Neural progenitor cell (in vitro differentiated cells): ENCODE results near the gene KCNC1. TPM values are rescaled to one million over a fixed set of nuclear protein-coding genes. Genes with fewer than 3 reads are reported as not detected.

ENCODE experiments used
- DNase-seq: peaks from one replicate; pipeline ENCODE4 v3.0.0-alpha.2; 2016; ENCODE audit warnings: low spot score
- H2AFZ ChIP-seq: fragments of 200-600 bp; sonication (generic); replicated peaks from 2 replicates; pipeline ENCODE4 v1.6.1; 2016; ENCODE audit warnings: antibody characterized with exemption
- H3F3A ChIP-seq: fragments of 200-600 bp; sonication (generic); 2 replicates; pipeline ENCODE4 v1.6.1; 2016; ENCODE audit warnings: antibody characterized with exemption, low read depth
- H3K27ac ChIP-seq: fragments of 200-600 bp; sonication (generic); 2 replicates; pipeline ENCODE4 v1.5.1; 2016; ENCODE audit warnings: mild to moderate bottlenecking
- H3K27me3 ChIP-seq: fragments of 200-600 bp; sonication (generic); 2 replicates; pipeline ENCODE4 v1.6.1; 2016; ENCODE audit warnings: mild to moderate bottlenecking, moderate library complexity
- H3K36me3 ChIP-seq: fragments of 200-600 bp; sonication (generic); 2 replicates; pipeline ENCODE4 v1.5.1; 2016
- H3K4me1 ChIP-seq: fragments of 200-600 bp; sonication (generic); 2 replicates; pipeline ENCODE4 v1.6.1; 2016; ENCODE audit warnings: mixed run types
- H3K4me2 ChIP-seq: fragments of 200-600 bp; sonication (generic); 2 replicates; pipeline ENCODE4 v1.6.1; 2016
- H3K4me3 ChIP-seq: fragments of 200-600 bp; sonication (generic); 2 replicates; pipeline ENCODE4 v1.5.1; 2016
- H3K79me2 ChIP-seq: fragments of 200-600 bp; sonication (generic); 2 replicates; pipeline ENCODE4 v1.6.1; 2016; ENCODE audit warnings: low read depth
- H3K9ac ChIP-seq: fragments of 200-600 bp; sonication (generic); 2 replicates; pipeline ENCODE4 v1.6.1; 2016
- H3K9me3 ChIP-seq: fragments of 200-600 bp; sonication (generic); 2 replicates; pipeline ENCODE4 v1.5.1; 2016; ENCODE audit warnings: low read depth
- H4K20me1 ChIP-seq: fragments of 200-600 bp; sonication (generic); 2 replicates; pipeline ENCODE4 v1.6.1; 2016; ENCODE audit warnings: low read depth
- H3K27ac Mint-ChIP-seq: 3 replicates; pipeline ENCODE4 v1.8.0; 2021; ENCODE audit warnings: mixed read lengths
- H3K27me3 Mint-ChIP-seq: 2 replicates; pipeline ENCODE4 v1.8.0; 2022; ENCODE audit warnings: low read depth, mild to moderate bottlenecking, inconsistent platforms, moderate library complexity, mixed read lengths; ENCODE audit not compliant: insufficient read depth
- H3K36me3 Mint-ChIP-seq: 3 replicates; pipeline ENCODE4 v1.8.0; 2021; ENCODE audit warnings: mixed read lengths
- H3K4me1 Mint-ChIP-seq: 3 replicates; pipeline ENCODE4 v1.8.0; 2021; ENCODE audit warnings: mixed read lengths
- H3K4me3 Mint-ChIP-seq: 3 replicates; pipeline ENCODE4 v1.8.0; 2021; ENCODE audit warnings: mild to moderate bottlenecking, moderate library complexity, mixed read lengths
- H3K9me3 Mint-ChIP-seq: 3 replicates; pipeline ENCODE4 v1.8.0; 2020; ENCODE audit warnings: mixed read lengths
- EZH2 ChIP-seq: fragments of 200-600 bp; sonication (generic); IDR thresholded peaks from 2 replicates; pipeline ENCODE4 v1.6.1; 2017; ENCODE audit warnings: antibody characterized with exemption, mild to moderate bottlenecking, moderate library complexity
- EZH2phosphoT487 ChIP-seq: fragments of 200-600 bp; sonication (generic); IDR thresholded peaks from 2 replicates; pipeline ENCODE4 v1.6.1; 2017; ENCODE audit warnings: antibody characterized with exemption
- total RNA-seq: library from RNA; depleted of rRNA; stranded (reverse); fragments of >200 nt; gene quantifications from 2 replicates; pipeline ENCODE4 v1.2.3, GENCODE V29; 2015; ENCODE audit warnings: low replicate concordance
- TF ChIP-seq, protein P1 (sequence below): fragments of 200-600 bp; sonication (generic); IDR thresholded peaks from 2 replicates; pipeline ENCODE4 v1.5.1; 2017; ENCODE audit warnings: antibody characterized with exemption, mild to moderate bottlenecking

KCNC1 gene
- total RNA-seq, 1 donor from 2014 or later = 0.04 TPM

- Mint-ChIP-seq H3K9me3 (no peaks in the 10 kb centered on the region), H3K36me3 (peaks cover 1% of the 10 kb centered on the region), H3K27me3 (peaks cover 16% of the 10 kb centered on the region), H3K27ac (no peak overlapping the region), H3K4me3 (no peak overlapping the region), H3K4me1 (peaks cover 21% of the 10 kb centered on the region)
- H4K20me1 ChIP-seq = no peaks in the 10 kb centered on the region
- H2AFZ ChIP-seq = no peak overlapping the region
- H3F3A ChIP-seq = no peaks in the 10 kb centered on the region
- no peak overlapping the region for H3K27ac ChIP-seq
- H3K79me2 ChIP-seq = no peaks in the 10 kb centered on the region
- TF ChIP-seq EZH2 = no peak
- TF ChIP-seq EZH2phosphoT487 = no peak
- TF ChIP-seq, protein P1, sequence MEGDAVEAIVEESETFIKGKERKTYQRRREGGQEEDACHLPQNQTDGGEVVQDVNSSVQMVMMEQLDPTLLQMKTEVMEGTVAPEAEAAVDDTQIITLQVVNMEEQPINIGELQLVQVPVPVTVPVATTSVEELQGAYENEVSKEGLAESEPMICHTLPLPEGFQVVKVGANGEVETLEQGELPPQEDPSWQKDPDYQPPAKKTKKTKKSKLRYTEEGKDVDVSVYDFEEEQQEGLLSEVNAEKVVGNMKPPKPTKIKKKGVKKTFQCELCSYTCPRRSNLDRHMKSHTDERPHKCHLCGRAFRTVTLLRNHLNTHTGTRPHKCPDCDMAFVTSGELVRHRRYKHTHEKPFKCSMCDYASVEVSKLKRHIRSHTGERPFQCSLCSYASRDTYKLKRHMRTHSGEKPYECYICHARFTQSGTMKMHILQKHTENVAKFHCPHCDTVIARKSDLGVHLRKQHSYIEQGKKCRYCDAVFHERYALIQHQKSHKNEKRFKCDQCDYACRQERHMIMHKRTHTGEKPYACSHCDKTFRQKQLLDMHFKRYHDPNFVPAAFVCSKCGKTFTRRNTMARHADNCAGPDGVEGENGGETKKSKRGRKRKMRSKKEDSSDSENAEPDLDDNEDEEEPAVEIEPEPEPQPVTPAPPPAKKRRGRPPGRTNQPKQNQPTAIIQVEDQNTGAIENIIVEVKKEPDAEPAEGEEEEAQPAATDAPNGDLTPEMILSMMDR = no peak
- no peaks in the 10 kb centered on the region for H3K36me3 ChIP-seq
- H3K9me3 ChIP-seq = no peaks in the 10 kb centered on the region
- H3K9ac ChIP-seq = no peak overlapping the region
- H3K4me3 ChIP-seq = no peak overlapping the region
- DNase-seq = no peak
- no peak overlapping the region for H3K4me2 ChIP-seq
- H3K4me1 ChIP-seq = peaks cover 23% of the 10 kb centered on the region
- H3K27me3 ChIP-seq = no peaks in the 10 kb centered on the region
Measured at GRCh38 chr11:17778352-17778751, 43.8 kb downstream of the KCNC1 start.

DNA sequence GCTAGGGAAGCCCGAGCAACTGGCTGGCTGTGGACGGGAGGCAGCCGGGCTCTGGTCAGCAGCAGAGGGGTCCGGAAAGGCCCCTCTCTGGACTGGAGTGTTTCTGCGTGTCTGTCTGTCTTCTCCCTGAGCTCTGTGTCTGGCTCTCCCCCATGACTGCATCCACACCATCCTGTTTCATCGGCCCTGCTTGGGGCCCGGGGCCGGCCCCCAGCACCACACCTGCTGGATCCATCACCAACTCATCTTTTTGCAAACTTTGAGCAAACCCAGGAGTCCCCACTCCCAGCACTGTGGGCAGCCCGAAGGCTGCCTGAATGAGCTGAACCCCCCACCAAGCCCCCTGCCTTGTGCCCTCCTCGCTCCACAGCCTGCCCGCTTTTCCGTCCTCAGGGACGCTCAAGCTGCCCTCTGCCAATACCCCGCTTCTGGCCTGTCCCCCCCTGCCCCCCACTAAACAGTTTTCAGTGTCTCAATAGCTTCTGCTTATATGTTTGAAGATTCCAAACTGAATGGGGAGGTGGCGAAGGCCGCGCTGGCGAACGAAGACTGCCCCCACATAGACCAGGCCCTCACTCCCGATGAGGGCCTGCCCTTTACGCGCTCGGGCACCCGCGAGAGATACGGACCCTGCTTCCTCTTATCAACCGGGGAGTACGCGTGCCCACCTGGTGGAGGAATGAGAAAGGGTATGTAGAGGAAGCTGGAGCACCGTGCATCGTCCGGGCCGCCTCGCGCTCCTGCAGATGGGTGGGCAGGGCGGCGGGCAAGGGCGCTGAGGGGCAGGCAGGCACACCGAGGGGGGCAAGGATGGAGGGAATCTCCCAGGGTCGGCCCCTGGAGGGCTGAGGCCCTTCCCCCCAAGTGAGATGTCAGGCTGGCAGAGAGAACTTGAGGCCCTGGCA, 44.6 kb downstream of the KCNC1 start:
- TF ChIP-seq, protein P1 = no peak
- TF ChIP-seq EZH2phosphoT487 (no peak), EZH2 (no peak)
- DNase-seq = no peak
- H3K9me3 Mint-ChIP-seq = no peaks in the 10 kb centered on the region
- Histone ChIP-seq H4K20me1 (no peaks in the 10 kb centered on the region), H3F3A (no peaks in the 10 kb centered on the region), H2AFZ (no peak overlapping the region), H3K4me3 (no peak overlapping the region), H3K36me3 (no peaks in the 10 kb centered on the region), H3K4me1 (peaks cover 16% of the 10 kb centered on the region), H3K9me3 (no peaks in the 10 kb centered on the region), H3K9ac (no peak overlapping the region), H3K79me2 (no peaks in the 10 kb centered on the region), H3K27me3 (no peaks in the 10 kb centered on the region), H3K4me2 (no peak overlapping the region), H3K27ac (no peak overlapping the region)
- peaks cover 17% of the 10 kb centered on the region for H3K4me1 Mint-ChIP-seq
- peaks cover 1% of the 10 kb centered on the region for H3K36me3 Mint-ChIP-seq
- H3K4me3 Mint-ChIP-seq = no peak overlapping the region
- peaks cover 16% of the 10 kb centered on the region for H3K27me3 Mint-ChIP-seq
- no peak overlapping the region for H3K27ac Mint-ChIP-seq

- Mint-ChIP-seq H3K36me3 (peaks cover 1% of the 10 kb centered on the region), H3K27ac (no peak overlapping the region), H3K9me3 (no peaks in the 10 kb centered on the region), H3K27me3 (peaks cover 18% of the 10 kb centered on the region), H3K4me3 (no peak overlapping the region), H3K4me1 (peaks cover 10% of the 10 kb centered on the region)
- Histone ChIP-seq H3K4me3 (no peak overlapping the region), H3K4me1 (peaks cover 8% of the 10 kb centered on the region), H3K36me3 (no peaks in the 10 kb centered on the region), H4K20me1 (no peaks in the 10 kb centered on the region), H3F3A (no peaks in the 10 kb centered on the region), H2AFZ (no peak overlapping the region), H3K4me2 (no peak overlapping the region), H3K9ac (no peak overlapping the region), H3K27ac (no peak overlapping the region), H3K79me2 (no peaks in the 10 kb centered on the region), H3K9me3 (no peaks in the 10 kb centered on the region), H3K27me3 (no peaks in the 10 kb centered on the region)
- TF ChIP-seq EZH2 = no peak
- TF ChIP-seq, protein P1 = no peak
- no peak for TF ChIP-seq EZH2phosphoT487
- no peak for DNase-seq
Measured at GRCh38 chr11:17779861-17780594, 45.4 kb downstream of the KCNC1 start.
